CD4-positive, alpha-beta memory T cell (primary cell): Measurements from ENCODE around the gene APC2. TPM values are rescaled to one million over a fixed set of nuclear protein-coding genes. Genes with fewer than 3 reads are reported as not detected.

Source experiments
- CTCF ChIA-PET: fragments of 350-600 bp; sonication (Branson Sonifier 250); formaldehyde crosslinking; loops from one replicate; lab custom pipeline; 2021; ENCODE audit warnings: inconsistent platforms; ENCODE audit not compliant: partially characterized antibody; lab: Charles Lee
- POLR2A ChIA-PET: fragments of 350-600 bp; sonication (Branson Sonifier 250); formaldehyde crosslinking; loops from one replicate; lab custom pipeline; 2021; ENCODE audit not compliant: partially characterized antibody; lab: Charles Lee
- DNase-seq, 5 donors: peaks; one replicate each; pipeline versions ENCODE4 v3.0.0 to v3.0.0-alpha.2; 2020 to 2022; ENCODE audit warnings: mixed read lengths in 1 of 5
- H3K27ac ChIP-seq: one replicate; pipeline ENCODE4 v1.7.0; 2013; ENCODE audit warnings: low read depth, low read length
- H3K27me3 ChIP-seq: 2 replicates; pipeline ENCODE4 v1.7.0; 2013; ENCODE audit warnings: mild to moderate bottlenecking, low read length, moderate library complexity; ENCODE audit not compliant: insufficient read depth
- H3K36me3 ChIP-seq: 2 replicates; pipeline ENCODE4 v1.7.0; 2013; ENCODE audit warnings: mild to moderate bottlenecking, low read length, moderate library complexity; ENCODE audit not compliant: insufficient read depth
- H3K4me1 ChIP-seq: 2 replicates; pipeline ENCODE4 v1.7.0; 2013; ENCODE audit warnings: mild to moderate bottlenecking, low read length, moderate library complexity; ENCODE audit not compliant: insufficient read depth
- H3K4me3 ChIP-seq, 2 donors: one replicate each; pipeline ENCODE4 v1.7.0; 2013; ENCODE audit warnings: low read length in 2 of 2, mild to moderate bottlenecking in 1 of 2
- H3K9me3 ChIP-seq, 2 donors: one replicate each; pipeline ENCODE4 v1.7.0; 2013; ENCODE audit warnings: low read length in 2 of 2, control low read depth in 1 of 2; ENCODE audit not compliant: control insufficient read depth in 1 of 2
- H3K27ac Mint-ChIP-seq, 7 donors: one replicate each; pipeline ENCODE4 v1.8.0; 2020 to 2021; ENCODE audit warnings: mixed read lengths in 7 of 7, mild to moderate bottlenecking in 6 of 7, inconsistent platforms in 3 of 7, moderate library complexity in 3 of 7
- H3K27me3 Mint-ChIP-seq, 2 donors: one replicate each; pipeline ENCODE4 v1.8.0; 2020 to 2021; ENCODE audit warnings: mixed read lengths in 2 of 2
- H3K36me3 Mint-ChIP-seq, 2 donors: one replicate each; pipeline ENCODE4 v1.8.0; 2020 to 2021; ENCODE audit warnings: mixed read lengths in 2 of 2, inconsistent platforms in 1 of 2, mild to moderate bottlenecking in 1 of 2
- H3K4me1 Mint-ChIP-seq, 4 donors: one replicate each; pipeline ENCODE4 v1.8.0; 2020 to 2021; ENCODE audit warnings: mixed read lengths in 4 of 4, mild to moderate bottlenecking in 1 of 4
- H3K4me3 Mint-ChIP-seq, 8 donors: one replicate each; pipeline ENCODE4 v1.8.0; 2020 to 2021; ENCODE audit warnings: mixed read lengths in 8 of 8, mild to moderate bottlenecking in 7 of 8, moderate library complexity in 6 of 8, inconsistent platforms in 3 of 8
- H3K9me3 Mint-ChIP-seq, 8 donors: one replicate each; pipeline ENCODE4 v1.8.0; 2020 to 2021; ENCODE audit warnings: mixed read lengths in 8 of 8, mild to moderate bottlenecking in 5 of 8, inconsistent platforms in 3 of 8, moderate library complexity in 1 of 8
- intact Hi-C: fragments of 100-400 bp; cut with micrococcal nuclease; formaldehyde crosslinking; loops from one replicate; pipeline ENCODE4 v1.15.1; 2023
- polyA plus RNA-seq, 2 donors: library from polyadenylated mRNA; unstranded; fragments of 300-500 nt; fragmentation: Illumina TruSeq; gene quantifications; one replicate each; pipeline ENCODE4 v1.2.3, GENCODE V29; 2021
- total RNA-seq, 2 experiments: library from RNA; stranded (reverse); gene quantifications; one replicate each; pipeline ENCODE4 v1.2.3, GENCODE V29; 2021

Gene APC2
- total and polyA plus RNA-seq, 4 experiments from 2014 or later = not detected

GRCh38 chr19:1511318-1512317, 61.7 kb downstream of the APC2 start:
- Histone ChIP-seq H3K4me1 (peaks cover 24% of the 10 kb centered on the region), H3K9me3 (no peaks in the 10 kb centered on the region), H3K36me3 (no peaks in the 10 kb centered on the region), H3K27me3 (no peaks in the 10 kb centered on the region), H3K4me3 (no peak overlapping the region), H3K27ac (no peak overlapping the region)
- ChIA-PET POLR2A (interaction anchor here (1.1 kb wide), 1 partner anchor 21 kb away, joined by 4 read pairs; the partner anchor contains the start of gene REEP6), CTCF (no interaction called here)
- Mint-ChIP-seq H3K4me3 (peak overlapping the region; percentile 65 to 77 (median 74)), H3K4me1 (peaks cover 10 to 32% (median 15%) of the 10 kb centered on the region in 4 donors), H3K36me3 (peaks cover 0 to 3% of the 10 kb centered on the region in 2 donors), H3K27me3 (peaks cover 0 to 15% of the 10 kb centered on the region in 2 donors), H3K27ac (peak overlapping the region in 3 of 7 donors; percentile 41 to 66 (median 50)), H3K9me3 (peaks cover 0 to 1% (median 0%) of the 10 kb centered on the region in 8 donors)
- intact Hi-C loops = no loop called here
- DNase-seq = no peak

GRCh38 chr19:1512671-1513498, 63.0 kb downstream of the APC2 start, which contains the start of gene ADAMTSL5:
Gene ADAMTSL5 (minus strand): TSS chr19:1513019. CDS start chr19:1510943, 2,076 bp downstream.
- no peaks in the 10 kb centered on the region for H3K27me3 ChIP-seq
- H3K36me3 Mint-ChIP-seq = peaks cover 0 to under 1% of the 10 kb centered on the region in 2 donors
- H3K4me3 ChIP-seq = peak within 1 kb of the TSS in 1 of 2 donors; percentile 47
- DNase-seq = peak in 4 of 5 donors; percentile 50 to 62 (median 54)
- peak within 1 kb of the TSS in 6 of 7 donors; percentile 36 to 66 (median 48) for H3K27ac Mint-ChIP-seq
- H3K4me1 ChIP-seq = peaks cover 17% of the 10 kb centered on the region
- ChIA-PET CTCF (no interaction called here), POLR2A (no interaction called here)
- no peaks in the 10 kb centered on the region for H3K9me3 Mint-ChIP-seq
- no peaks in the 10 kb centered on the region for H3K36me3 ChIP-seq
- H3K27me3 Mint-ChIP-seq = peaks cover 0 to 11% of the 10 kb centered on the region in 2 donors
- peak within 1 kb of the TSS; percentile 65 to 77 (median 74) for H3K4me3 Mint-ChIP-seq
- intact Hi-C loops = loop anchor here (1.0 kb wide), 2 partner anchors 10 to 68 kb away; no protein-coding TSS in a partner anchor
- H3K9me3 ChIP-seq = no peaks in the 10 kb centered on the region
- H3K27ac ChIP-seq = peak within 1 kb of the TSS; percentile 26
- H3K4me1 Mint-ChIP-seq = peaks cover 6 to 24% (median 10%) of the 10 kb centered on the region in 4 donors

- Mint-ChIP-seq H3K4me1 (peaks cover 5 to 19% (median 8%) of the 10 kb centered on the region in 4 donors), H3K4me3 (peak overlapping the region in 3 of 8 donors; percentile 20 to 41 (median 29)), H3K36me3 (no peaks in the 10 kb centered on the region), H3K9me3 (no peaks in the 10 kb centered on the region), H3K27me3 (peaks cover 0 to 12% of the 10 kb centered on the region in 2 donors), H3K27ac (no peak overlapping the region)
- intact Hi-C loops = loop anchor here (1.0 to 2.0 kb wide), 4 partner anchors 10 to 234 kb away; no protein-coding TSS in a partner anchor
- no peak overlapping the region for H3K4me3 ChIP-seq
- DNase-seq = peak; percentile 60 to 69 (median 68)
- H3K9me3 ChIP-seq = no peaks in the 10 kb centered on the region
- H3K36me3 ChIP-seq = no peaks in the 10 kb centered on the region
- CTCF ChIA-PET = interaction anchor here (0.7 to 1.2 kb wide), 4 partner anchors 42 to 234 kb away, joined by 3 to 4 read pairs (median 3); no protein-coding TSS in a partner anchor
- POLR2A ChIA-PET = interaction anchor here (0.7 kb wide), 1 partner anchor 23 kb away, joined by 3 read pairs; the partner anchor contains the start of gene REEP6
- no peaks in the 10 kb centered on the region for H3K27me3 ChIP-seq
- no peak overlapping the region for H3K27ac ChIP-seq
- H3K4me1 ChIP-seq = peaks cover 13% of the 10 kb centered on the region
These were observed 63.8 kb downstream of the APC2 start for GRCh38 chr19:1513499-1514294.

GRCh38 chr19:1514295-1514661, 64.4 kb downstream of the APC2 start:
- no peak overlapping the region for H3K27ac ChIP-seq
- Mint-ChIP-seq H3K4me3 (peak overlapping the region in 2 of 8 donors; percentile 17 to 20), H3K27me3 (peaks cover 0 to 12% of the 10 kb centered on the region in 2 donors), H3K9me3 (no peaks in the 10 kb centered on the region), H3K4me1 (peaks cover 5 to 17% (median 8%) of the 10 kb centered on the region in 4 donors), H3K27ac (no peak overlapping the region), H3K36me3 (no peaks in the 10 kb centered on the region)
- ChIA-PET CTCF (interaction anchor here (0.7 to 1.2 kb wide), 4 partner anchors 42 to 235 kb away, joined by 3 to 4 read pairs (median 3); no protein-coding TSS in a partner anchor), POLR2A (interaction anchor here (0.7 to 1.4 kb wide), 2 partner anchors 23 to 238 kb away, joined by 3 to 4 read pairs; partner anchors contain the start of genes FAM174C and REEP6)
- H3K36me3 ChIP-seq = no peaks in the 10 kb centered on the region
- no peaks in the 10 kb centered on the region for H3K27me3 ChIP-seq
- intact Hi-C loops = loop anchor here (1.0 to 2.0 kb wide), 2 partner anchors 43 to 235 kb away; no protein-coding TSS in a partner anchor
- no peaks in the 10 kb centered on the region for H3K9me3 ChIP-seq
- no peak overlapping the region for H3K4me3 ChIP-seq
- H3K4me1 ChIP-seq = peaks cover 13% of the 10 kb centered on the region
- no peak for DNase-seq

GRCh38 chr19:1514986-1515721, 65.2 kb downstream of the APC2 start:
- DNase-seq = no peak
- H3K36me3 ChIP-seq = no peaks in the 10 kb centered on the region
- peaks cover 0 to 12% (median 5%) of the 10 kb centered on the region in 4 donors for H3K4me1 Mint-ChIP-seq
- no peak overlapping the region for H3K4me3 Mint-ChIP-seq
- no peak overlapping the region for H3K27ac Mint-ChIP-seq
- peaks cover 0 to 8% of the 10 kb centered on the region in 2 donors for H3K27me3 Mint-ChIP-seq
- no peaks in the 10 kb centered on the region for H3K36me3 Mint-ChIP-seq
- intact Hi-C loops = loop anchor here (1.0 to 2.0 kb wide), 2 partner anchors 44 to 236 kb away; no protein-coding TSS in a partner anchor
- H3K4me3 ChIP-seq = no peak overlapping the region
- peaks cover 13% of the 10 kb centered on the region for H3K4me1 ChIP-seq
- no peaks in the 10 kb centered on the region for H3K9me3 ChIP-seq
- H3K27me3 ChIP-seq = no peaks in the 10 kb centered on the region
- ChIA-PET CTCF (interaction anchor here (1.1 to 1.2 kb wide), 2 partner anchors 72 to 236 kb away, joined by 3 read pairs; no protein-coding TSS in a partner anchor), POLR2A (interaction anchor here (1.4 kb wide), 1 partner anchor 239 kb away, joined by 4 read pairs; the partner anchor contains the start of gene FAM174C)
- H3K27ac ChIP-seq = no peak overlapping the region
- no peaks in the 10 kb centered on the region for H3K9me3 Mint-ChIP-seq
